ENCODE measurements around the gene TMPRSS9.

DNA sequence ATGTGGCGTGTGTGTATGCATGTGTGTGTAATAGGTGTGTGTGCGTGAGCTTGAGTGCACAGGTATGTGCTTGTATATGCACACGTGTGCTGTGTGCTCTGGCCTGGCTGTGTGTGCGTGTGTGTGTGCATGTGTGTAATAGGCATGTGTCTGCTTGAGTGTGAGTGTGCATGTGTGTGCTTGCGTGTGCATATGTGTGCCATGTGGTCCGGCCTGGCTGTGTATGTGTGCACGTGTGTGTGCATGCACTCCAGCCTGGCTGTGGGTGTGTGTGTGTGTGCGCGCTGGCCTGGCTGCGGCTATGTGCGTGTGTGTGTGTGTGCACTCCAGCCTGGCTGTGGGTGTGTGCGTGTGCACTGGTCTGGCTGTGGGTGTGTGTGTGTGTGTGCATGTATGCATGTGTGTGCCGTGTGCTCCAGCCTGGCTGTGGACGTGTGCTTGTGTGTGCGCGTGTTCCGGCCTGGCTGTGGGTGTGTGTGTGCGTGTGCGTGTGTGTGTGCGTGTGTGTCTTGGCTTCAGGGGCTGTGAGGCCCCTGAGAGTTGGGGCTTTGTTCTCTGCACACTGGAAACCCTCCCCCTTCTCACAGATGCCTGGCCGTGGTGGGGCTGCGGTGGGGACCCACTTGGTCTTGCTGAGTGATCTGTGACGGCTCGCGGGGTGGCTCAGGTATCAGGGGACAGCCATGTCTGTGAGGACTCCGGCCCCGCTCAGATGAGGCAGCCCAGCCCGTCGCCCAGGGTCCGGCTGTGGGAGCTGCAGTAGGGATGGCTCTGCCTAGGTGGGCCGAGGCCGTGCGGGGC, 23.3 kb upstream of the TMPRSS9 start:
- TF ChIP-seq, protein P1, sequence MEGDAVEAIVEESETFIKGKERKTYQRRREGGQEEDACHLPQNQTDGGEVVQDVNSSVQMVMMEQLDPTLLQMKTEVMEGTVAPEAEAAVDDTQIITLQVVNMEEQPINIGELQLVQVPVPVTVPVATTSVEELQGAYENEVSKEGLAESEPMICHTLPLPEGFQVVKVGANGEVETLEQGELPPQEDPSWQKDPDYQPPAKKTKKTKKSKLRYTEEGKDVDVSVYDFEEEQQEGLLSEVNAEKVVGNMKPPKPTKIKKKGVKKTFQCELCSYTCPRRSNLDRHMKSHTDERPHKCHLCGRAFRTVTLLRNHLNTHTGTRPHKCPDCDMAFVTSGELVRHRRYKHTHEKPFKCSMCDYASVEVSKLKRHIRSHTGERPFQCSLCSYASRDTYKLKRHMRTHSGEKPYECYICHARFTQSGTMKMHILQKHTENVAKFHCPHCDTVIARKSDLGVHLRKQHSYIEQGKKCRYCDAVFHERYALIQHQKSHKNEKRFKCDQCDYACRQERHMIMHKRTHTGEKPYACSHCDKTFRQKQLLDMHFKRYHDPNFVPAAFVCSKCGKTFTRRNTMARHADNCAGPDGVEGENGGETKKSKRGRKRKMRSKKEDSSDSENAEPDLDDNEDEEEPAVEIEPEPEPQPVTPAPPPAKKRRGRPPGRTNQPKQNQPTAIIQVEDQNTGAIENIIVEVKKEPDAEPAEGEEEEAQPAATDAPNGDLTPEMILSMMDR (IDR thresholded peaks at IDR 0.05) = no peak
- TF ChIP-seq POLR2A (IDR thresholded peaks at IDR 0.05) = no peak

All from thyroid gland (tissue), 4 donors.